ENCODE measurements around the gene PAPPA. TPM values are rescaled to one million over a fixed set of nuclear protein-coding genes. Genes with fewer than 3 reads are reported as not detected.

Gene PAPPA
- total RNA-seq, 2 donors from 2014 or later, result 0.26 to 0.35 TPM

DNA sequence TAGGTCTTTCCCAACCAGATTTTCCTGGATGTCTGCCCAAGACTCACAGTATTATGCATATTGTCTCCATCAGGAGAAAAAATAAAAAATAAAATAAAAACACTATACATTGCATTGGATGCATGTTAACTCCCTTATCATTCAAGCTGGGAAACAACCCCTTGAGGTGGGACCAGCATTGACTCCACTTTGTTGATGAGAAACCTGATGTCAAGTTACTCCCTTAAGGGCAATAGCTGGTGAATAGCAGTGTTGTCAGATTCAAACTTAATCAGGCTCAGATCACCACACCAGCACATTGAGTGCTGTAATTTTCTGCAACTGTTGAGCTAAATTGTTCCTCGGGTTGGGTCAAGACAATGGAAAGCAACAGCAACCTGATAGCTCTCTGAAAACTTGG lies 269.6 kb downstream of the PAPPA start:
- Mint-ChIP-seq H3K36me3 (ENCODE audit: low read depth) (no peaks in the 10 kb centered on the region), H3K9me3 (no peaks in the 10 kb centered on the region), H3K27me3 (no peaks in the 10 kb centered on the region), H3K4me1 (no peaks in the 10 kb centered on the region), H3K27ac (no peak overlapping the region), H3K4me3 (no peak overlapping the region)
- ATAC-seq (replicated peaks), result no peak

- Mint-ChIP-seq H3K27me3 (no peaks in the 10 kb centered on the region), H3K36me3 (ENCODE audit: low read depth) (no peaks in the 10 kb centered on the region), H3K4me1 (no peaks in the 10 kb centered on the region), H3K4me3 (no peak overlapping the region), H3K27ac (no peak overlapping the region), H3K9me3 (no peaks in the 10 kb centered on the region)
- no peak for ATAC-seq (replicated peaks)
Observed at GRCh38 chr9:116425244-116425643, 271.7 kb downstream of the PAPPA start.

- no peaks in the 10 kb centered on the region for H3K36me3 Mint-ChIP-seq (ENCODE audit: low read depth)
- no peaks in the 10 kb centered on the region for H3K9me3 Mint-ChIP-seq
- H3K27ac Mint-ChIP-seq, result no peak overlapping the region
- no peak overlapping the region for H3K4me3 Mint-ChIP-seq
- no peak for ATAC-seq (replicated peaks)
- H3K27me3 Mint-ChIP-seq, result no peaks in the 10 kb centered on the region
- no peaks in the 10 kb centered on the region for H3K4me1 Mint-ChIP-seq
Observed at GRCh38 chr9:116430849-116431248, 277.3 kb downstream of the PAPPA start.

DNA sequence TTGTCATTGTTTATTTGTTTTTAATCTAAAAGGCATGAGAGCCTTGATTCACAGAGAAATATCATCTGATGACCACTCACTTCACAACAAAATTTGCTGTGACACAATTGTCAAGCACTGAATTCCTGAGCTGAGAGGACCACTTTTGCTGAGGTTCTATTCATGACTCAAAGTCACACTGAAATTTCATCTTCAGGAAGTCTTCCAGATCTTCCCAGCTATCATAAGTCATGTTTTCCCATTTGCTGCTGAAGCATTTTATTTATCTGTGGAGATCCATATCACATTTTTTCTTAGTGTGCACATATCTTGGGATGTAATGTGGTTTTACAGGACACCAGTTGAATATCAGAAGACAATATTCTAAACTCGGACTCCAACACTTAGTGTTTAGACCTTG lies 278.5 kb downstream of the PAPPA start:
- Mint-ChIP-seq H3K4me1 (no peaks in the 10 kb centered on the region), H3K4me3 (no peak overlapping the region), H3K27me3 (no peaks in the 10 kb centered on the region), H3K9me3 (no peaks in the 10 kb centered on the region), H3K36me3 (ENCODE audit: low read depth) (no peaks in the 10 kb centered on the region), H3K27ac (no peak overlapping the region)
- no peak for ATAC-seq (replicated peaks)

GRCh38 chr9:116434314-116434713 lies 280.7 kb downstream of the PAPPA start:
- Mint-ChIP-seq H3K27ac (no peak overlapping the region), H3K4me3 (no peak overlapping the region), H3K4me1 (no peaks in the 10 kb centered on the region), H3K36me3 (ENCODE audit: low read depth) (peaks cover under 1% of the 10 kb centered on the region), H3K27me3 (no peaks in the 10 kb centered on the region), H3K9me3 (peaks cover 3% of the 10 kb centered on the region)
- ATAC-seq (replicated peaks), result no peak

DNA sequence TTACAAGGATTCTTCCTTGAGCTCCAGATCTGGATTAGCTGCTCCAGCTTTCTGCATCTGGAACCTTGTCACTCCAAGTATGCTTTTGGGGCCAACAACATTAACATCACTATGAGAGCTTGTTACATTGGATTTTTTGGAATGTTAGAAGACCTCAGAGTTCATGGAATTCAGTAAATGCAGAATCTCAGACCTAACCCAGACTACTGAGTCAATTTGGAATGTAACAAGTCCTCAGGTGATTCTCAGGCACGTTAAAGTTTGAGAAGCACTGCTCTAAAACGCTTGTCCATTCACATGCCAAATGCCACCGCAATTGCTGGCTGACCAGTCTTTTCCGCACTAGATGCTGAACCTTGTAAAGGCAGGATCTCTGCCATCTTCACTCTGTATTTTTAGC lies 282.1 kb downstream of the PAPPA start:
- no peak for ATAC-seq (replicated peaks)
- H3K36me3 Mint-ChIP-seq (ENCODE audit: low read depth), result peaks cover 14% of the 10 kb centered on the region
- no peak overlapping the region for H3K4me3 Mint-ChIP-seq
- peaks cover 7% of the 10 kb centered on the region for H3K9me3 Mint-ChIP-seq
- H3K27me3 Mint-ChIP-seq, result no peaks in the 10 kb centered on the region
- H3K27ac Mint-ChIP-seq, result no peak overlapping the region
- no peaks in the 10 kb centered on the region for H3K4me1 Mint-ChIP-seq

DNA sequence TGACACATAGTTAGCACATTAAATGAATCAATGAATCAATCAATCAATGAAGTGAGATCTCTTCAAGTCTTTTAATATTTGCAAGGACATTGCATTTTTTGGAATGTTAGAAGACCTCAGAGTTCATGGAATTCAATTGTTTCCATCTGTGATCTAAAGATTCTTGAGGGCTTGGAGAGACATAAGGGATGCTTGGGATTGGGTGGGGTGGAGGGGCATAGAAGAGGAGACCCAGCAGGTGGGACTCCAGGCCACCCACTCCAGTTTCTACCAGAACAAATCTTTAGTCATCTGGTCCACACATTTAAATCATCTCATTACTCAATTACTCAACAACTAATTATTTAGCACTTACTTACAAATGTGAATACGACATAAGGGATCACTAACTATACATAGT lies 282.5 kb downstream of the PAPPA start:
- peaks cover 18% of the 10 kb centered on the region for H3K36me3 Mint-ChIP-seq (ENCODE audit: low read depth)
- H3K4me1 Mint-ChIP-seq, result no peaks in the 10 kb centered on the region
- peaks cover 7% of the 10 kb centered on the region for H3K9me3 Mint-ChIP-seq
- no peak for ATAC-seq (replicated peaks)
- no peaks in the 10 kb centered on the region for H3K27me3 Mint-ChIP-seq
- H3K4me3 Mint-ChIP-seq, result no peak overlapping the region
- no peak overlapping the region for H3K27ac Mint-ChIP-seq

DNA sequence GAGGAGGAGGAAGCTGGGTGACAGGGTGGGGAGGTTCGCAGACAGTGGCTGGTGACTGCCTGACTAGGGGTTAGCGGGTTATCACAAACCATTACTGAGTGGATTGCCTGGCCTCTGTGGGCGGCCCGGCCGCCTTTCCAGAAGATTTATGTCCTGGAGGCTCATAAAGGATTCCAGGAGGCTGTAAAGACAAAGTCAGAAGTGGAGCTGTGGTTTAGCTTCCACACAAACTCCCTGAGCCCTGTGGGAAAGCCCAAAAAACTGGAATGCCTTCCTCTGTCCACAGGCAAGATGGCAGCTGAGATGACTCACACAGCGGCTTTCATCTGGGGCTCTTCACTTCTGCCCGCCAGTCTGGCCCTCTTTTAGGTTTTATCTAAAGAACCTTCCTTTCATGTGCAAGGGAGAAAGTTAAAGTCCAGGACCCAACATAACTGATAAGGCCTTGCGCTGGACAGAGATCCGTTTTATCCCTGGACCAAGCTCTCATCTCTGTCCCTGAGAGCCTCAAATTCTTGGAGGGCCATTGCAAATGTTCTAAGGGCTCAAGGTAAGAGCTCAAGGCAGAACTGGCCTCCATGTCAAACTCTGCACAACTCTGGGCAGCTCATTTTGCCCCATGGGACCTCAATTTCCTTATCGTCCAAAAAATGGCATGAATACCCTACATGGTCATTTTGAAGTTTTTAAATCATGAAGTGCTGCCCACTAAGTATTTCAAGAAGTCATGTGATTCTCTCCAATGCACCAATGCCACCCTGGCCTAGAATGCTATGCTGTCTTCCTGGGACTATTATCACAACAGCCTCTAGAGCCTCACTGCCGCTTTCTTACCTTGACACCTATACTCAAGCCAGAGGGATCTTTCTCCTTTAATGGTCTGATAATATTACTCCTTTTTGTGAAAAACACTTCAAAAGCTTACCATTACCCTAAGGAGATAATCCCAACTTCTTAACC lies 284.1 kb downstream of the PAPPA start:
- no peak for ATAC-seq (replicated peaks)
- peaks cover 7% of the 10 kb centered on the region for H3K9me3 Mint-ChIP-seq

DNA sequence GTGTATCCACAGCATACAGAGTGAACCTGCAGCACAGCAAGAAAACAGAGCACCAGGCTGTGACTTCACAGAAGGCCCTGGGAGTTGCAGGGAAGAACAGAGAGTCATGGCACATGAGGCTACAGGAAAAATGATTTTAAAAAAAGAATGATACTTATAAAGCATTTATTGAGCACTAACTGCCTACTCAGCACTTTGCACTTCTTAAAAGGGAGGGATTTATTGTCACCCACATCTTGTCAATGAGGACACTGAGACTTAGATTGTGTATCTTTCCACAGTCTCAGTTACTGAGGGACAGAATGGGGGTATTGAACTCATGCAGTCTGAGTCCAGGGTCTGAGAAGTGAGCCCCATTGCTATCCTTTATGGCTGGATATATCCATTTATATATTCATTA lies 288.9 kb downstream of the PAPPA start:
- H3K27me3 Mint-ChIP-seq, result no peaks in the 10 kb centered on the region
- H3K4me3 Mint-ChIP-seq, result no peak overlapping the region
- peaks cover 24% of the 10 kb centered on the region for H3K36me3 Mint-ChIP-seq (ENCODE audit: low read depth)
- H3K9me3 Mint-ChIP-seq, result peaks cover 7% of the 10 kb centered on the region
- H3K27ac Mint-ChIP-seq, result no peak overlapping the region
- no peaks in the 10 kb centered on the region for H3K4me1 Mint-ChIP-seq
- ATAC-seq (replicated peaks), result no peak

More for the DNA sequence above, 284.1 kb downstream of the PAPPA start:
- Mint-ChIP-seq H3K4me1 (no peaks in the 10 kb centered on the region), H3K27me3 (no peaks in the 10 kb centered on the region), H3K27ac (no peak overlapping the region), H3K36me3 (ENCODE audit: low read depth) (peaks cover 24% of the 10 kb centered on the region), H3K4me3 (no peak overlapping the region)

GRCh38 chr9:116447934-116448333 lies 294.3 kb downstream of the PAPPA start:
- Mint-ChIP-seq H3K36me3 (ENCODE audit: low read depth) (no peaks in the 10 kb centered on the region), H3K4me3 (no peak overlapping the region), H3K27ac (no peak overlapping the region), H3K4me1 (no peaks in the 10 kb centered on the region), H3K27me3 (no peaks in the 10 kb centered on the region), H3K9me3 (no peaks in the 10 kb centered on the region)
- ATAC-seq (replicated peaks), result no peak

GRCh38 chr9:116448431-116448830 lies 294.8 kb downstream of the PAPPA start:
- H3K9me3 Mint-ChIP-seq, result no peaks in the 10 kb centered on the region

GRCh38 chr9:116449949-116450348 lies 296.4 kb downstream of the PAPPA start:
- no peak for ATAC-seq (replicated peaks)
- Mint-ChIP-seq H3K27me3 (no peaks in the 10 kb centered on the region), H3K9me3 (no peaks in the 10 kb centered on the region), H3K4me3 (no peak overlapping the region), H3K4me1 (no peaks in the 10 kb centered on the region), H3K36me3 (ENCODE audit: low read depth) (no peaks in the 10 kb centered on the region), H3K27ac (no peak overlapping the region)

More at GRCh38 chr9:116448431-116448830, 294.8 kb downstream of the PAPPA start:
- Mint-ChIP-seq H3K4me3 (no peak overlapping the region), H3K4me1 (no peaks in the 10 kb centered on the region), H3K36me3 (ENCODE audit: low read depth) (no peaks in the 10 kb centered on the region), H3K27ac (no peak overlapping the region), H3K27me3 (no peaks in the 10 kb centered on the region)
- no peak for ATAC-seq (replicated peaks)

- Mint-ChIP-seq H3K4me3 (no peak overlapping the region), H3K27ac (no peak overlapping the region), H3K9me3 (no peaks in the 10 kb centered on the region), H3K36me3 (ENCODE audit: low read depth) (no peaks in the 10 kb centered on the region), H3K4me1 (no peaks in the 10 kb centered on the region), H3K27me3 (no peaks in the 10 kb centered on the region)
- ATAC-seq (replicated peaks), result no peak
Observed at GRCh38 chr9:116450378-116451139, 297.0 kb downstream of the PAPPA start.

DNA sequence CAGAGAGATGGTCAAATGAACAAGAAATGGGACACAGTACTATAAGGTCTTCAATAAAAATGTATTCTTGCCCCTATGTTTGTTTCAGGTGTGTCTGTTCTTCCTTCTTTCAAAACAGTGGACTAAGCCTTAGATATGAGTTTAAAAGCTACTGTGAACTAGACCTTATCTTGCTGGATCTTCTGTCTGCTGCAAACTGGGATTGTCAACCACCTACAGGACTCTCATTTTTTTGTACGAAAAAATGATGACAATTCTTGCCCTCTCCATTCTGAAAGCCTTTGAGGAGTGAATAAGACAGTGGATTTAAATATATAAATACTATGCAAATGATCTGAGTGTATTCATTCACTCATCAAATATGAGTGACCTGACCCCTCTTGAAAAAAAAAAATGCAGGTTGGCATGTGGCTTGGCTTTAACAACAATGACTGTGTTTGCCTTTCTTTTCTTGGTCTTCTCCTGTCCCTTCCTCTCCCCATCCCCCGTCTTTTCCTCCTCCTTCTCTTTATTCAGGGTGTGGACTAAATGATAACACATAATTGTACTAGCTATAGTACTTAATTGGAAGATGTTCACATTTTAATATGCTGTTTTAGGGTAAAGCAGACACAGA lies 298.0 kb downstream of the PAPPA start:
- peaks cover 6% of the 10 kb centered on the region for H3K9me3 Mint-ChIP-seq
- no peaks in the 10 kb centered on the region for H3K36me3 Mint-ChIP-seq (ENCODE audit: low read depth)
- H3K27me3 Mint-ChIP-seq, result no peaks in the 10 kb centered on the region
- no peak for ATAC-seq (replicated peaks)
- no peak overlapping the region for H3K27ac Mint-ChIP-seq
- H3K4me1 Mint-ChIP-seq, result no peaks in the 10 kb centered on the region
- H3K4me3 Mint-ChIP-seq, result no peak overlapping the region
